HG03095 (cell line): ENCODE measurements around the gene ADAM12.
A peak's percentile ranks its signal among the peaks of the same experiment; 100 is the strongest.

Experiments
- ATAC-seq: cut with Tn5 transposase; IDR thresholded peaks from one replicate; pipeline ENCODE4 v1.9.1; 2021; ENCODE audit warnings: moderate library complexity; ENCODE audit not compliant: unreplicated experiment

The ADAM12 gene

DNA sequence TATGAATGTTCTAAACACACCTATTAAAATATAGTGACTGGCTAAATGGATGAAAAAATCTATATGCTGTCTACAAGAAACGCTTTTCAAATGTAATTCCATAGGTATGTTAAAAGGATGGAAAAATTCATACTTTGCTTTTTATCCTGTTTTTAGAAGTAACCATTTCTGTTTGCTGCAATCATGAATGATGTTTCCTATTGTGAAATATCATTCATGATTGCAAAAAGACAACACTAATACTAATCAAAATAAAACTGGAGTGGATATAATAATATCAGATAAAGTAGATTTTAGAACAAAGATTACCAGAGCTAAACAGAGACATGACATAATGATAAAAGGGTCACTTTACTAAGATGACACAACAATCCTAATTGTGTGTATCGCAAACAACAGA lies 353.7 kb downstream of the ADAM12 start:
- ATAC-seq, result no peak

DNA sequence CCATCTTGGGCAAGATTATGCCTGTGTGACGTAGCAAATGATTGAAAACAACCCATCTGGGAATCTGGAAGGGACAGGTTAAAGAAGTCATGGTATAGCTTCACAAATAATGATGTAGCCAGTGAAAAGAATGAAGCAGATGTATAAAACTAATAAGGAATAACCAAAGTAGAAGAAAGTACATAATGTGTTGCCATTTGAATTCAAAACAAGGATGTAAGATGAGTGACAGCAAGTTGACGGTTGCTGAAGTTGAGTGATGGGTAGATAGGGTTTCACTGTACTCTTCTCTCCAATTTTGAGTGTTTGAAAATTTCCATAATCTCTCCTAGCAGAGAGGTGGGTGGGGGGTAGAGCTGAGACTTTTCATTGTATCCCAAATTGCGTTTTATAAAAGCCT lies 358.3 kb downstream of the ADAM12 start:
- ATAC-seq, result no peak

DNA sequence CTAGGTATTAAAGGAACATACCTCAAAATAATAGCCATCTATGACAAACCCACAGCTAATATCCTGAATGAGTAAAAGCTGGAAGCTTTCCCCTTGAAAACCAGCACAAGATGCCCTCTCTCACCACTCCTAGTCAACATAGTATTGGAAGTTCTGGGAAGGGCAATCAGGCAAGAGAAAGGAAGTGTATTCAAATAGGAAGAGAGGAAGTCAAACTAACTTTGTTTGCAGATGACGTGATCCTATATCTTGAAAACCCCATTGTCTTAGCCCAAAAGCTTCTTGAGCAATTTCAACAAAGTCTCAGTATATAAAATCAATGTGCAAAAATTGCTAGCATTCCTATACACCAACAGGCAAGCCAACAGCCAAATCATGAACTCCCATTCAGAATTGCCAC lies 360.6 kb downstream of the ADAM12 start:
- no peak for ATAC-seq

DNA sequence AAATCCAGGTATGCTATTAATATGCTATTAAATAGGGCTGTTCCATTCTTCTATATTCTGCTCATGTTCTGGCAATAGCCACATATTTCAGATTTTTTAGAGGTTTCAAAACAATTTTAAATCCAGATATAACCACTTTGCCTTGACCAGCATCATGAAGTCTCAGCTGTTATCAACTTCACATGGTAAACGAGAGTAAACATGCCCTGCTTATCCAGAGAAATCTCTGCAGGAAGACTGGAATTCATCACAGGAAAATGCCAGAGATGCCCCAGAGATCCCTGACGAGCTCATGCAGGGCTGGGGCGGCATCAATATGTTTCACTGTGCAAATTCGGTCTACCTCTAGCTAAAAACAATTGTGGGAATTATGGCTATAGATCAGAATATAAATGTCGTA lies 365.4 kb downstream of the ADAM12 start:
- no peak for ATAC-seq

DNA sequence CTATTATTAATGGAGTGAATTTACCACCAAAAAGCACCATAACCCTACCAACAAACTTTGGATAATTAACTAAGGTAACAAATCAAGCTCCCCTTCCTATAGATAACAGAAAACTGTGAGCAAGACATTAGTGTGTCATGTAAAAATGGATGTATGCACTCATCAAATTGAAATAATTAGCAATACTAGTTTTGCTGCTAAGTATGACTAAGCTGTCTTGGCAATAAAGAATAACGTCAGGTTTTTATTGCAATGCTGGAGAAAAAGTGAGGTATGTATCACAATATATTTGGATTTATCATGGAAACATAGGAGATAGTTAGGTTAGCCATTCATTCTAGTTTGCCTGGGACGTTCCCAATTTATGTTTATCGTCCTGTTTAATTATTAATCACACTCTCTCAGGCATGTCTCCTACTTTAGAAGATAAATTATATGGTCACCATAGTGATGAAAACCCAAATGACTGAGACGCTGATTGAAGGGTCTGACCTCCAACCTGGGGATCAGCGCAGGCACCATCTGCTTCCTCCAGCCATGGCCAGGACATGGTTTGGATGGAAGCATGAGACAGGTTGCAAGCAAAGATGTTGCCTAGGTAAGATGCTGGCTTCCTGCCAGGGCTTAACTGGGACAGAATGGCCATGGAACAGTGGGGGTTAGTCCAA lies 366.3 kb downstream of the ADAM12 start:
- no peak for ATAC-seq

DNA sequence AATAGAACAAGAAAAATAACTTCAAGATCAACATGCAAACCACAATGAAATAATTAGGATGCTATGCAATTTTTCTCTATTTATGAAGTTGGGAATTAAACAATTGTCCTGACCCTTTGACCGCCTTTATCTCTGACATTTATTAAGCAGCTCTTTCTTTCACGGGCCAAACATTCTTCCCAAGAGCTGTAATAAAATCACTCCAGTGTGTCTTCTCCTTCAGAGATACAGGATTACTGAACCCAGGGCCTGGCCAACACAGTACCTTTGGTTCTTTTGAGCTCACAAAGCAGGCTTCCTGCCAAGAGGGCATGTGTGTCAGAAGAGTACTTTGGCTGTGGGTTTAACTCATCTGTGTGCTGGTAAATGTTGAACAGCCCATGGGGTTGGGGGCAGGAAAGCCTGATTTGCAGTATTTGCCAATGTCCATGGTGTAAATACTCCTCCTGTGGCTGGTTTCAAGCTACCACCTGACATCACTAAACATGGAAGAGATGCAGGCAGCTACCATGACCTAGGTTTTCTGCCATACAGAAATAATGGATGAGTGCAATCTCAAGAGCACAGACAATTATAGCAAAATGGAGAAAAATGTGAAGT lies 370.2 kb downstream of the ADAM12 start:
- ATAC-seq, result no peak

DNA sequence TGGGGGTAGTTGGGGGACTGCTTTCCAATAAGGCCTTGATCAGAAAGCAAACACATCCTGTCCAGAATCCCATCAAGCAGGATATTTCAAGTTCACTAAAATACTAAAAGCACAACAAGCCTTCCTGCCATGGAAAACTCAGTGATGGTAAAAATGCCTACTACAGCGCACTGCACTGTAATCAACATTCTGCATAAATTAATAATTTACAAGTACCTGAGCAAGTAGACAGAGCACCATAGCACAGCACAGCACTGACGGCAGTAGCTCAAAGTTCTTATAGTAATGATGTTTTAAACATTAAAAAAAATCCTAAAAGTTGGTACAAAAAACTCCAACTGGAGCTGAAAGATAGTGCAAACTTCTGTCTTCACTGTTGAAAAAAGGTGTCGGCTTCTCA lies 371.4 kb downstream of the ADAM12 start:
- ATAC-seq, result no peak

DNA sequence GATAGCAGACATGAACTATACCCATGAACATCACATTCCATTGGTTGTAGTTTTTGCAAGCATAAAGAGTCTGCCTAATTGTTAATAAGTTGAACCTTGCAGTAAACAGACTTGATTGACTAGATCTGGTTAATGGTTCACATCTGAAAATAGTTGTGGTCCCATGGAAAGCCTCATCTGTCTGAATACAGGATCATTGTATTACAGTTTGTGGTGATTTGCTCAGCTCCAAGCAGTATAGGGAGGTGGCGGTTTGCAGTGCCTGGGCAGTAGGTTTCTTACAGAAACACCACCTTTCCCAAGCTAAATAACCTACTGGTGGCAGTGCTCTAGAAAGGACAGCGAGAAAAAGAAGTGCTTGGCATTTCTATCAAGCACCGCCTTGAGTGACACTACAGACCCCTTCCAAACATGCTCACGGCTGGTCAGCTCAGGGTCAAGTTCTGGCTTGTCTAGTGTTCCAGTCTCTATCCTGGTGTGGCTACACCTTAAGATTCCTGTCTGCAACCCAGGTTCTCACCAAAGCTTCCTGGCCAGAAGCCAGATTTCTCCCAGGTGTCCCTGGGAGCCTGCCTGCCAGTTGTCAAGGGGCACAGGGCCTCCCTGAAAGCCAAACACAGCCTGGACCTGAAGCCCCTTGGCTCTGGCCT lies 372.0 kb downstream of the ADAM12 start:
- no peak for ATAC-seq

DNA sequence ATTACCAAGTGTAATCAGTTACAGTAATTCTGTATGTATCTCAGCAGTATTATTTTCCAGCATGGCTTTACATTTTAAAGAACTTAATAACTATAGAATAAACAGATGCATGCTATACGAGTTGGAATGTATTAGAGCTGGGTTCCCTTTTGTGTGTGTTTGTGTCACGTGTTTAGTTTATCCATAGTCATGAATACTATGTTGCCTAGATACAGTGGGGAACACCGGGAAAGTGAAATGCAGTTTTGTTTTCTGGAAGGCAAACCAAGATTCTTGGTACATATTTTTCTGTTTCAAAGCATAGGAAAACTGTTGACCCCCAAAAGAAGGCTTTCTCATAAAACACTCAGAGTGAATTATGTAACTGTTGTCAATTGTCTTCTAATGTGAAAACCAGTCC lies 372.9 kb downstream of the ADAM12 start:
- no peak for ATAC-seq

DNA sequence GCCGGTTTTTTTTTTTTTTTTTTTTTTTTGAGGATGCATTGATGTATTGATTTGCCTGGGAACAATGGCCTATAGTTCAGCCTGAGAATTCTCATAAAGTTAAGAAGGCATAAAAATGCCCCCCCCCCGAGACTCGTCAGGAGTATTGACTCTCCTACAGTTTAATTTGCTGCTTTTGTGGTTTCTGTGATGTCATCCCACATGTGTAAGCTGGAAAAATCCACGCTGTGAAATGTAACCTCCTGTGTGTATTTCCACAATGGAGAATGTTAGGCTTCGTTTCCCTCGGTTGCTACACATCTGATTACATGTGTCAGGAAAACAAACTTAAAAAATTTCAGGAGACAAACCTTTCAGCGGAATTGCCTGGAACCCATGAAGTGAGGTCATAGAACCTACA lies 374.0 kb downstream of the ADAM12 start:
- ATAC-seq, result no peak

DNA sequence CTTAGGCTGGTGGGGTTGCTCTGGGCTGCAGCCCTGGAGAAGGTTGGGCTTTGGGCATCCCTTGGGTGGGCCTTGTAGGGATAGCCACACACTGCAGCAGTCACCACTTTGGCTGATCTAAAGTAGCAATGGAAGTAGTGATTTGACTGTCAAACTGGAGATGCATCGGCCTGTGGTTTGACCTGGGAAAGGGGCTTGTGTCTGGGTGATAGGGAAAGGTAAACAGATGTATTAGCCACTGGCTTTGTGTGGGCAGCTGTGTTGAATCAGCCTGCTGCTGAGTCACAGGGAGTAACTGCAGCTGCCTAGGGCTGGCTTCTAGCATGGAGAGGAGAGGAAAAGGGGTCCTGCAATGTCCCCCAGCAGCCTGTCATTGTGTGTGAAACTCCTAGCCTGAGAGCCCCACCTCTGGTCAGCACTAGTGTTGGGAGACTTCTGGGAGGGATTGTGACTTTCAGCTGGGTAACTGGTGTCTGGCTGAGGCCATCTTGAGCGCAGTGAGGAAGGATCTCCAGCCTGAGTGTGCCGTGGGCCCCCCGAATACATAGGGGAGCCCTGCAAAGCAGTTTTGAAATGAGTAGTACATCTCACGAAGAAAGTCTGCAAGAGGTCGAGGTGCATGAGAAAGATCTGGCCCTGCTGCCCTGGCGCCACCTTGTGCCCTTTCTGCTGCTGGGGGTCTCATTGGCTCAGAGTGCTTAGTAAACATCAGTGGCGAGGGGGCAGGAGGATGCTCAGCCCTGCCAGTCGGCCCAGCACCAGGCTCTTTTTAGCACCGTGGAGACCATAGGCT lies 374.6 kb downstream of the ADAM12 start:
- ATAC-seq, result peak; percentile 78

DNA sequence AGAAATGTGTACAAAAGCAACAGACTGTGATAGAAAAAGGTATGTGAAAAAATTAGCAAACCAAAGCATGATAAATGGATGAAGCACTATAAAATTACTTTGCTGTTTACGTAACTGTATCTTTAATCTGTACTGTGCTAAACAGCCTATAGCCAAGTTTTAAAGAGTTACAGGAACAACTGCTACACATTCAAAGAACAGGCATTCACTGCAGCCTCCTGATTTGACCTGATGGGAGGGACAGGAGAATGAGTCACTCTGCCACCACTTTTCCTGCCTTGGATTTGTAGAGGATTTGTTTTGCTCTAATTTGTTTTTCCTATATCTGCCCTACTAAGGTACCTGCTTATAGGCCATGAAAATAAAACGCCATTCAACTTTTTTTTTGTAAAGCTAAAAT lies 375.8 kb downstream of the ADAM12 start:
- no peak for ATAC-seq

DNA sequence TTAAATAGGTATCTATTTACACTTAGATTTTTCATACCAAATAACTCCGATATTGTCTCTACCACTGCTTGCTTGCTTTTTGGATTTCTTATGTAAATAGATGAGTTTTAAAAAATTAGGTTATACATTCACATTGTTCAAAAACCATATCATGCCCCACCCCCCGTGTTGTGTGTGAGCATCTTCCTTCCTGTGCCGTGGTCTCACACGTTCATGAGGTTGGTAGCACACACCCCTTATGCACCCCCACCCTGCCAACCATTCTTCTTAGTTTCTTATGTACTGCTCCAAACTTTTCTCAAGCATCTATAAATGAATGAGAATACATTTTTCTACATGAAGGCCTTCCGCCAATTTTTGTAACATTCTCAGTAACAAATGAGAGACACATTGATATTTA lies 376.3 kb downstream of the ADAM12 start:
- ATAC-seq, result no peak

DNA sequence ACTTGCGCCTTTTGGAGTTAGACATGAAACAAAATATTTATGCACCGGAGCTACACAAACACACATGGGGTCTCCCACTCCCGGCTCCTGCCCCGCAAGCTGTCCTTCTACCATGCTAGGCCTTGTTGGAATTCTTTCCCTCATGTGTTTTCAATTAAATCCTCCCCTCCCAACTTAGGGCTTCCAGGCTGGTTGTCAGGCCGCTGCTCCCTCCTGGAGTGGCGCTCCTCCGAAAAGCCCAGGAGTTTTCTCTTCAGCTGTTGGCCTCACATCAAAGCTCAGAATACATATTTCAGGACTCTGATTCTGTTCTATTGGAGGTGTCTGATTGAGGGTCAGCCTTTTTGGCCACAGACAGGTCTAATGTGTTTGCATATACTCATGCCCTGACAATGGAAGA lies 378.6 kb downstream of the ADAM12 start:
- no peak for ATAC-seq

DNA sequence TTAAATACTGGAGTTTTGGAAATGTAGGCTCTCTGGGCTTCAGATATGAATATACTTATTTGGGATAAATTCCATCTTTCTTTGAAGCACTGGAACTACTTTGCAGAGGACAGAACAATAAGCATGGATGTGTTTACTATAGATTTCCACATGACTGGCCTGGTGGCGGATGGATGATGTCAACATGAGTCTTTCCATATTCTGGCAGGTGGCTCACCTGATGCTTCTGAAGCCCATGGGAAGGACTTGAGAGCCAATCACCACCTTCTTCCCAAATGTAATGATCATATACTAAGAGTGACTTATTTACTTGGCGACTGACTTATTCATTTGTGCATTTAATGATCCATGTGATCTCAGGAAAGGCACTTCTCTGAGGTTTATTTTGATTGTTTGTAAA lies 381.4 kb downstream of the ADAM12 start:
- ATAC-seq, result no peak

DNA sequence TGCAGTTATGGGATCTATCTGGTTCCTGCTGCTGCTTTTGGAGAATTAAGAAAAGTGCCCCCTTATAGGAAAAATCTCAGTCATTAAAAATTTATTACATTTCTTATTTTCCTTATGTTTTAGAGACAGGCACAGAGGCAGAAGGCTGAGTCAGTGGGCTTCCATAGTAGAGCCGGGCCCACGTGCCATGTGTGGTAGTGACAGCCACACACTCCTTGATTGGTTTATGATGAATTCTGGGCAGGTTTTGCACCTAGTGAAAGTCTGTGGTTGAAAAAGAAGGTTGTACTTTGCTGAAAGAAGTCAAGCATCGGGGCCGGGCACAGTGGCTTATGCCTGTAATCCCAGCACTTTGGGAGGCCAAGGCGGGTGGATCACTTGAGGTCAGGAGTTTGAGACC lies 382.0 kb downstream of the ADAM12 start:
- no peak for ATAC-seq

DNA sequence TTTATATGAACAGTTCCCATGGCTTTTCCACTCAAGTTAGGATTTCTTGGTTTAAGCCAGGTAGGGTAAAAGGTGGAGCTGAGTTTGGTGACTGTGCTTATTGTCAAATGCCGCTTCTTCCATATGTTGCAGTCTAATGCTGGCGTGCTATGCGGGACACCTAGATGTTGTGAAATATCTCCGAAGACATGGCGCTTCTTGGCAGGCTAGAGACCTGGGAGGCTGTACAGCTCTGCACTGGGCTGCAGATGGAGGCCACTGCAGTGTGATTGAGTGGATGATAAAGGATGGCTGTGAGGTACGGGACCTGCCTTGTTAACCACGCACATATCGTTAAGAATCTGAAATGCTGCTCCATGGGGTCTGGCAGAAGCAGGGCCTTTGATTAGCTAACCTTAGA lies 383.5 kb downstream of the ADAM12 start:
- no peak for ATAC-seq

DNA sequence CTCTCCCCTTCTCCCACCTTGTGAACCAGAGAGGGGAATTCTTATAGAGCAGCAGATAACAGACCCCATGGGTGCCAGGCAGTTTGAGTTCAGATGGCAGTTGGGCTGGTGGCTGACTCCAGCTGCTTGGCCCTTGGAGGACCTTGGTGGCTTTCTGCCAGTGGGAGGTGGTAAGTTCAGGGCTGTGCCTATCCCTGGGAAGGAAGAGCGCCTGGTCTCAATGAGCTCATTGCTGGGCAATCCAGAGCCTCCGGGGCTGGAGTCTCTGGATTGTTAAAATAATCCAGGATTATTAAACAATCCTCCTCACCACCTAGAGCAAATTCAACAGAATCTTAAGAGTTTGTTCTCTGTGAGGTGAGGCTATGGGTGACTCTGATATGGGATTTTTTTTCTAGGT lies 386.7 kb downstream of the ADAM12 start:
- no peak for ATAC-seq

DNA sequence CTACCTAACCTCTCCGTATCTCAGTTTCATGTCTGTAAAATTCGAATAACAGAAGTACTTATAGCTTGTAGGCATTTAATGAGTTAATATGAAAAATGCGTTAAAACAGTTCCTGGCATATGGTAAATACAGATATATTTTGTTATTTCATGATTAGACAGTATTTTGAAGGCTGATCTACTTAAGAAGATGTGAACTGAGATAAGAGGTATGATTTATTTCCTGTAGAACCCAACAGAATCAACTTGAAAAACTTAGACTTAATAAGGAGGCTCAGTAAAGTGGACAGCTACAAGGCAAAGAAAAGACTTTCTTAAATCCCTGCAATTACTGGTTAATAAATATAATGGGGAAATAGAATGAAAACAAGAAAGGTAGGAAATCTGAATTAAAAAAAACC lies 388.6 kb downstream of the ADAM12 start:
- no peak for ATAC-seq

DNA sequence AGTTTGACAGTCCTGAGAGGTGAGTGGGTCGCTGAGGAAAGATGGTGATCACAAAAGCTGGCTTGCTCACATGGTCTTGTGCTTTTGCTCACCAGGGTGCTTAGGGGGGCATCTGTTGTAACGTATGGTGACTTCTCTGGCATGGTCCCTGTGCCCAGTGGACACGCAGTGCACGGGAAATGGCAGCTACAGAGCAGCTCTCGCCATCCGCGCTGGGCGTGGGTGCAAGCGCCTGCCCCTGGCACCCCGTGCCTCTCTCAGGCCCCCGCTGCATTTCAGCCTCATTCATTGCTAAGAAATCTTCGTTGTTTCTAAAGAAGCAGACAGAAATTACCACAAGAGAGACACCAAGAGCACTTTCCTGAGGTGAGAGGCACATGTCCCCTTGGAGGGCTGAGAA lies 390.7 kb downstream of the ADAM12 start:
- no peak for ATAC-seq

DNA sequence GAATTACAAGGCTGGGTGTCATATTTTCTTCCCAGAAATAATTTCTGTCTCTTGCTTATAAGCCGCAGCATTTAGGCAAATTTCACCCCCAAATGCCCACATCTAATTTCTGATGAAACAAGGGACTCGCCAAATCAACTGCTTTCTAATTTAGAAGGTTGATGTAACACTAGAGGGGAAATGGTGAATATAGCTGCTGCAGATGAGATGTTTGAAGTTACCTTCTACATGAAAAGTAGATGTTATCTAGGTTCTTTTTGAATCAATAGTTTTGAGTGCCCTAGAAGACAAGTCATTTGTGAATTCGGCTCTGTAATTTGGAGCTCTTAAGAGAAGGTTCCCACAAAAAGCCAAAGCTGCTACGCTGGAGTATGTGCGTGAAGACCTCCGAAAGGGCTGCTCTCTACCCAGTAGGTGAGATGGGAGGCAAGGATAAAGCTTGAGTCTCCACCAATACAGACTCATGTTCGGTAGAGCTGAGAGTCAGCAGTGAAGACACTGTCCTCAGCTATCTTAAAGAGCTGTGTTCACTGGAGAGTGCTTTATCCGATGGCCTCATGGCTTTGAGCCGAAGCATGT lies 392.5 kb downstream of the ADAM12 start:
- ATAC-seq, result no peak

DNA sequence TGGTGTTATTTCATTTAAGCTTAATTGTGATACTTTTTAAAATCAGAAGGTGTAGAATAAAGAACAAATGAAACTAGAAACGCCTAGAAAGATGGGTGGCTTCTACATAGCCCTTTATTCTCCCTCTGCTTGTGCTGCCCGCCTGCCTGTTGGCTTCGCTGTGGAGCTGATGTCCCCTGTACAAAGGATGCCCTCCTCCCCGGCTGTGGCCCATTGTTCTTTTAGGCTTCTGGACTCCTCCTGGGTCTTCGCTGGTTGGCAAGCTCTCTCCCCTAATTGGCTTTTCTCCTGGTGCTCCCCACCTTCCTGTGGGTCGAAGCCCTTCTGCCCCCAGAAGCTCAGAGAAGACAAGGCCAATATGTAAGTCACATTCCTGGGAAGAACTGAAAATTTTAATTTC lies 393.7 kb downstream of the ADAM12 start:
- ATAC-seq, result no peak
